Ishikawa (cell line): Measurements from ENCODE around the gene MRTFB.

Experiments used
- CEBPB ChIP-seq: IDR thresholded peaks from 2 replicates; pipeline ENCODE4 v1.6.1; 2012
- CREB1 ChIP-seq: IDR thresholded peaks from 2 replicates; pipeline ENCODE4 v1.6.1; 2012; ENCODE audit warnings: low read depth
- EGR1 ChIP-seq: IDR thresholded peaks from 2 replicates; pipeline ENCODE4 v1.6.1; 2012
- EP300 ChIP-seq: IDR thresholded peaks from 2 replicates; pipeline ENCODE4 v1.6.1; 2012; ENCODE audit warnings: borderline replicate concordance
- FOXM1 ChIP-seq: IDR thresholded peaks from 2 replicates; pipeline ENCODE4 v1.6.1; 2012; ENCODE audit warnings: low read depth, borderline replicate concordance
- NFIC ChIP-seq: IDR thresholded peaks from 2 replicates; pipeline ENCODE4 v1.6.1; 2012
- RAD21 ChIP-seq: IDR thresholded peaks from 2 replicates; pipeline ENCODE4 v1.6.1; 2012; ENCODE audit warnings: low read depth
- REST ChIP-seq: IDR thresholded peaks from 2 replicates; pipeline ENCODE4 v1.6.1; 2012; ENCODE audit warnings: low read depth, mild to moderate bottlenecking
- TAF1 ChIP-seq: IDR thresholded peaks from 2 replicates; pipeline ENCODE4 v1.6.1; 2012; ENCODE audit warnings: low read depth, mild to moderate bottlenecking
- TCF12 ChIP-seq: IDR thresholded peaks from 2 replicates; pipeline ENCODE4 v1.6.1; 2012; ENCODE audit warnings: low read depth
- TEAD4 ChIP-seq: IDR thresholded peaks from 2 replicates; pipeline ENCODE4 v1.6.1; 2012
- USF1 ChIP-seq: IDR thresholded peaks from 2 replicates; pipeline ENCODE4 v1.6.1; 2012
- YY1 ChIP-seq: IDR thresholded peaks from 2 replicates; pipeline ENCODE4 v1.6.1; 2012; ENCODE audit warnings: low read depth
- ZBTB7A ChIP-seq: IDR thresholded peaks from 2 replicates; pipeline ENCODE4 v1.6.1; 2012; ENCODE audit warnings: low read depth
- TF ChIP-seq, protein P1 (sequence below): IDR thresholded peaks from 2 replicates; pipeline ENCODE4 v1.6.1; 2012

The MRTFB gene

DNA sequence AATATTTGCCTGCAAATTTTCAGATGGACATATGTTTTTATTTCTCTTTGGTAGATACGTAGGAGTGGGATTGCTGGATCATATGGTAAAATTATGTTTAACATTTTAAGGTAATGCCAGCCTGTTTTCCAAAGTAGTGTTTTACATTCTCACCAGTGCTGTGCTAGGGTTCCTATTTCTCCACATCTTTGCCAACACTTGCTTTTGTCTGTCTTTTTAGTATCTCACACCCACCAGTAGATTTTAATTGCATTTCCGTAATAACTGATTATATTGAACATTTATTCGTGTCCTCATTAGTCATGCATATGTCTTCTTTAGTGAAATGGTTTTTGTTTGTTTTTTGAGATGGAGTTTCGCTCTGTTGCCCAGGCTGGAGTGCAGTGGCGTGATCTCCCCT is 58.4 kb downstream of the MRTFB start:
- TF ChIP-seq TEAD4 (no peak), EP300 (no peak)

GRCh38 chr16:14131774-14132695 is 60.9 kb downstream of the MRTFB start:
- no peak for TF ChIP-seq YY1
- TF ChIP-seq FOXM1, result no peak
- TF ChIP-seq CREB1, result no peak
- no peak for TF ChIP-seq TCF12
- no peak for TF ChIP-seq CEBPB
- no peak for TF ChIP-seq ZBTB7A
- TF ChIP-seq NFIC, result no peak
- no peak for TF ChIP-seq EGR1
- no peak for TF ChIP-seq RAD21
- TF ChIP-seq USF1, result no peak
- no peak for TF ChIP-seq REST
- no peak for TF ChIP-seq TAF1
- TF ChIP-seq TEAD4, result no peak
- TF ChIP-seq, protein P1, sequence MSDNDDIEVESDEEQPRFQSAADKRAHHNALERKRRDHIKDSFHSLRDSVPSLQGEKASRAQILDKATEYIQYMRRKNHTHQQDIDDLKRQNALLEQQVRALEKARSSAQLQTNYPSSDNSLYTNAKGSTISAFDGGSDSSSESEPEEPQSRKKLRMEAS, result no peak
- TF ChIP-seq EP300, result no peak

DNA sequence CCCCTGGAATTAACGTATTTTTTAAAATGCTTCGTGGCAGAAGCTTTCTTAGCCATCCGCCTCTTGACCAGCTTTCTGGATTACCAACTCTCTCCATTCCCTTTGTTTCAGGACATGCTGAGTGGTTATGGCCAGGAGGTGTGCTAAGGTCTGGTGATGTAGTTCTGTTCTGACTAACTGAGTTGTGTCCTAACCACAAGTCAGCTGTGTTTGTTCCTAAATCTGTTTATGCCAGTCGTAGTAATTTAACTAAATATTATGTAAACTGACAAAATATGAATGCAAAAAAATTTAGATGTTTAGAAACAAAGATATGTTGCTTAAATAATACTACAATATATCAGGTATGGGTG is 61.6 kb downstream of the MRTFB start:
- no peak for TF ChIP-seq FOXM1
- TF ChIP-seq TEAD4, result no peak
- TF ChIP-seq TCF12, result no peak
- no peak for TF ChIP-seq RAD21
- no peak for TF ChIP-seq YY1
- no peak for TF ChIP-seq USF1
- no peak for TF ChIP-seq ZBTB7A
- TF ChIP-seq REST, result no peak
- TF ChIP-seq, protein P1, result no peak

DNA sequence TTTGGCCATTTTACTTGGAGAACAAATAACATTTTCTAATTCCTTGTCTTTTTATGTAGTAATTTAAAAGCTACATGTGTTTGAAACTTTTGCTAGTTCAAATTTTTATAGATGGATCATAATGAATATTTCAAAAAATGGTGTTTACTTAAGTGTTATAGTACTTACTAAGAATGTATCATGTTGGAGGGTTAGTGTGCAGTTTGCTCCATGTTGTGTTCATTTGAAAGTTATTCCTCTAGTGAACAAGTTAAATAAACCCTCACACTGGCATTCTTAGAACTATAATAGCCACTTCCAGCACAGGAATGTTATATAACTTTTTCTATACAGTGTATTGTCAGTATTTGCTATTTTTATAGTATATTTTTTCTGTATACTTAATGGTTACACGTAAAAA is 62.8 kb downstream of the MRTFB start:
- TF ChIP-seq FOXM1 (no peak), USF1 (no peak), REST (no peak), NFIC (no peak), CEBPB (no peak), CREB1 (no peak), EGR1 (no peak), TCF12 (no peak), RAD21 (no peak), EP300 (no peak), ZBTB7A (no peak), YY1 (no peak), TAF1 (no peak), TEAD4 (no peak)
- TF ChIP-seq, protein P1, result no peak
